H1 (cell line): ENCODE data around the gene EEIG2. TPM values are rescaled to one million over a fixed set of nuclear protein-coding genes. Genes with fewer than 3 reads are reported as not detected.

Experiments
- CTCF ChIA-PET: fragments of 300-600 bp; sonication (Branson Sonifier 250); formaldehyde crosslinking; loops from one replicate; lab custom pipeline; 2021; ENCODE audit not compliant: partially characterized antibody; lab: Charles Lee
- POLR2A ChIA-PET: fragments of 300-600 bp; sonication (Branson Sonifier 250); formaldehyde crosslinking; loops from one replicate; lab custom pipeline; 2021; ENCODE audit warnings: inconsistent platforms; ENCODE audit not compliant: partially characterized antibody; lab: Charles Lee
- DNase-seq, 2 experiments: peaks; one replicate each; pipeline versions ENCODE4 v3.0.0 to v3.0.0-alpha.2; 2010 to 2022; ENCODE audit warnings: low spot score in 2 of 2, low read depth in 1 of 2, mixed read lengths in 1 of 2
- FAIRE-seq: peaks from 2 replicates; lab custom pipeline; 2011; peaks lifted over from hg19 to GRCh38; lab: Jason Lieb, UNC
- H2AFZ ChIP-seq: 2 replicates; pipeline ENCODE4 v1.8.1; 2012; ENCODE audit warnings: low read length, inconsistent platforms
- H2AK5ac ChIP-seq: 2 replicates; pipeline ENCODE4 v1.6.1; 2013; ENCODE audit warnings: low read depth, low read length
- H2BK120ac ChIP-seq: replicated peaks from 2 replicates; pipeline ENCODE3; 2013; ENCODE audit warnings: low read depth, low read length, inconsistent platforms
- H2BK12ac ChIP-seq: 2 replicates; pipeline ENCODE4 v1.6.1; 2013; ENCODE audit warnings: low read depth, low read length
- H2BK15ac ChIP-seq: 2 replicates; pipeline ENCODE4 v1.6.1; 2013; ENCODE audit warnings: low read length
- H2BK20ac ChIP-seq: 2 replicates; pipeline ENCODE4 v1.6.1; 2013; ENCODE audit warnings: low read length
- H2BK5ac ChIP-seq: 2 replicates; pipeline ENCODE4 v1.6.1; 2013; ENCODE audit warnings: low read depth, low read length
- H3K14ac ChIP-seq: 2 replicates; pipeline ENCODE4 v1.6.1; 2013; ENCODE audit warnings: inconsistent platforms; ENCODE audit not compliant: insufficient read length
- H3K18ac ChIP-seq: 2 replicates; pipeline ENCODE4 v1.6.1; 2013; ENCODE audit warnings: low read length; ENCODE audit errors: extremely low read depth
- H3K23ac ChIP-seq: 2 replicates; pipeline ENCODE4 v1.6.1; 2013; ENCODE audit warnings: inconsistent platforms; ENCODE audit not compliant: insufficient read length
- H3K23me2 ChIP-seq: 2 replicates; pipeline ENCODE4 v1.6.1; 2013; ENCODE audit warnings: low read depth, low read length
- H3K27ac ChIP-seq: 2 replicates; pipeline ENCODE4 v1.6.1; 2011; ENCODE audit warnings: low read depth, low read length, inconsistent platforms
- H3K27me3 ChIP-seq, 4 experiments: replicated peaks in 1 of 4; 1 replicate in 1 of 4; 2 replicates in 3 of 4; pipeline versions ENCODE4 v1.6.1 to v1.8.1; 2011 to 2013; ENCODE audit warnings: low read length in 3 of 4, mild to moderate bottlenecking in 3 of 4, inconsistent platforms in 2 of 4, mixed read lengths in 2 of 4, moderate library complexity in 1 of 4; ENCODE audit not compliant: control insufficient read depth in 3 of 4, insufficient read depth in 3 of 4; ENCODE audit errors: extremely low read depth in 1 of 4
- H3K36me3 ChIP-seq, 4 experiments: 2 replicates each; pipeline versions ENCODE4 v1.6.1 to v1.8.1; 2011 to 2013; ENCODE audit warnings: mild to moderate bottlenecking in 4 of 4, low read length in 3 of 4, moderate library complexity in 2 of 4, control low read depth in 1 of 4, inconsistent platforms in 1 of 4; ENCODE audit not compliant: insufficient read depth in 4 of 4, control insufficient read depth in 2 of 4
- H3K4ac ChIP-seq: replicated peaks from 2 replicates; pipeline ENCODE3; 2013; ENCODE audit warnings: low read length, low read depth, mixed read lengths, inconsistent platforms; ENCODE audit not compliant: insufficient read length
- H3K4me1 ChIP-seq, 4 experiments: replicated peaks in 1 of 4; 1 replicate in 1 of 4; 2 replicates in 3 of 4; pipeline versions ENCODE4 v1.6.1 to v1.8.1; 2011 to 2013; ENCODE audit warnings: low read length in 3 of 4, inconsistent platforms in 2 of 4, mixed read lengths in 1 of 4; ENCODE audit not compliant: insufficient read depth in 4 of 4, control insufficient read depth in 3 of 4
- H3K4me2 ChIP-seq, 2 experiments: 2 replicates each; pipeline versions ENCODE4 v1.6.1 to v1.8.1; 2011 to 2013; ENCODE audit warnings: low read depth in 2 of 2, low read length in 2 of 2, control low read depth in 1 of 2, inconsistent platforms in 1 of 2, mild to moderate bottlenecking in 1 of 2; ENCODE audit not compliant: insufficient read depth in 1 of 2
- H3K4me3 ChIP-seq, 4 experiments: fragments of 200-600, 300-600 bp in 1 of 4; sonication (generic), shearing (Covaris generic), sonication (Bioruptor Twin) in 1 of 4; 2 replicates each; pipeline versions ENCODE4 v1.5.1 to v1.8.1; 2011 to 2016; ENCODE audit warnings: low read length in 4 of 4, low read depth in 3 of 4, control low read depth in 2 of 4, inconsistent platforms in 2 of 4, mild to moderate bottlenecking in 2 of 4, mixed read lengths in 1 of 4, moderate library complexity in 1 of 4; ENCODE audit not compliant: insufficient read depth in 2 of 4; ENCODE audit errors: extremely low read depth in 1 of 4
- H3K56ac ChIP-seq: replicated peaks from 2 replicates; pipeline ENCODE3; 2013; ENCODE audit warnings: low read depth, mild to moderate bottlenecking, mixed read lengths, low read length, inconsistent platforms; ENCODE audit not compliant: insufficient read length
- H3K79me1 ChIP-seq: 2 replicates; pipeline ENCODE4 v1.6.1; 2013; ENCODE audit warnings: low read depth, low read length, control low read depth
- H3K79me2 ChIP-seq, 2 experiments: 2 replicates each; pipeline versions ENCODE4 v1.6.1 to v1.8.1; 2012 to 2013; ENCODE audit warnings: low read length in 2 of 2, mild to moderate bottlenecking in 2 of 2, inconsistent platforms in 1 of 2; ENCODE audit not compliant: insufficient read depth in 2 of 2, control insufficient read depth in 1 of 2
- H3K9ac ChIP-seq, 4 experiments: replicated peaks in 1 of 4; 1 replicate in 1 of 4; 2 replicates in 3 of 4; pipeline versions ENCODE4 v1.6.1 to v1.8.1; 2011 to 2013; ENCODE audit warnings: low read depth in 3 of 4, low read length in 3 of 4, control low read depth in 2 of 4, mild to moderate bottlenecking in 2 of 4, moderate library complexity in 2 of 4, inconsistent platforms in 1 of 4; ENCODE audit errors: extremely low read depth in 1 of 4
- H3K9me3 ChIP-seq, 2 experiments: 2 replicates each; pipeline versions ENCODE4 v1.6.1 to v1.8.1; 2012 to 2013; ENCODE audit warnings: mild to moderate bottlenecking in 2 of 2, moderate library complexity in 2 of 2, control low read depth in 1 of 2, inconsistent platforms in 1 of 2, low read depth in 1 of 2, low read length in 1 of 2, mixed read lengths in 1 of 2; ENCODE audit not compliant: insufficient read depth in 2 of 2
- H4K20me1 ChIP-seq, 2 experiments: replicated peaks in 1 of 2; 2 replicates each; pipeline versions ENCODE3 to v1.8.1; 2011 to 2013; ENCODE audit warnings: inconsistent platforms in 2 of 2, low read length in 2 of 2, mild to moderate bottlenecking in 1 of 2; ENCODE audit not compliant: insufficient read depth in 2 of 2, control insufficient read depth in 1 of 2
- H4K5ac ChIP-seq: 2 replicates; pipeline ENCODE4 v1.6.1; 2013; ENCODE audit warnings: low read length, low read depth, mixed read lengths, inconsistent platforms; ENCODE audit not compliant: insufficient read length
- H4K8ac ChIP-seq: 2 replicates; pipeline ENCODE4 v1.8.0; 2013; ENCODE audit warnings: mild to moderate bottlenecking, moderate library complexity, low read length, inconsistent platforms; ENCODE audit not compliant: insufficient read depth; ENCODE audit errors: extremely low read depth
- H4K91ac ChIP-seq: replicated peaks from 2 replicates; pipeline ENCODE3; 2013; ENCODE audit warnings: low read length, mixed read lengths, inconsistent platforms; ENCODE audit not compliant: insufficient read length
- JUN ChIP-seq: IDR thresholded peaks from 2 replicates; pipeline ENCODE4 v1.6.1; 2011; ENCODE audit warnings: low read depth, mild to moderate bottlenecking, improper control_type of control experiment, low read length
- SP4 ChIP-seq: IDR thresholded peaks from 2 replicates; pipeline ENCODE4 v1.6.1; 2012; ENCODE audit warnings: low read length, inconsistent platforms
- WGBS, 2 experiments: shearing (Covaris generic) in 1 of 2; methylation state at CpG; one replicate each; pipeline versions ENCODE4 v1.1.6 to v1.1.7; 2013 to 2015; ENCODE audit warnings: low lambda C conversion rate in 2 of 2, mixed read lengths in 2 of 2, inconsistent platforms in 1 of 2, low coverage in 1 of 2, missing lambda C conversion rate in 1 of 2; ENCODE audit not compliant: insufficient replicate concordance in 2 of 2, insufficient coverage in 1 of 2, insufficient read length in 1 of 2; ENCODE audit errors: extremely low coverage in 1 of 2, missing lambda C conversion rate in 1 of 2; 5-methylcytosine and 5-hydroxymethylcytosine counted together
- polyA plus RNA-seq, 7 experiments: library from polyadenylated mRNA; depleted of rRNA in 3 of 7; stranded (reverse) in 5 of 7; unstranded in 2 of 7; fragments of >200 nt in 5 of 7; fragments of 200-250 nt in 2 of 7; gene quantifications; 1 replicate in 5 of 7; 2 replicates in 1 of 7; 4 replicates in 1 of 7; pipeline versions ENCODE4 v1.2.1 to v1.2.3, GENCODE V29; 2011 to 2013; ENCODE audit warnings: missing spikeins in 2 of 7, mixed read lengths in 2 of 7
- total RNA-seq: library from RNA; stranded (reverse); fragmentation: NEBNext Ultra II Directional; extraction: Animal tissue kit (Norgen Biotek cat#: 25700); gene quantifications from 2 replicates; pipeline ENCODE4 v1.2.1, GENCODE V29; 2021

The EEIG2 gene
- total and polyA plus RNA-seq, 2 of the 8 experiments (the other 6 are each of a cell fraction or from before 2014, with no cell fraction given), result 6.1 to 20.1 TPM

- Histone ChIP-seq H3K56ac (no peak overlapping the region), H2BK20ac (no peak overlapping the region), H3K9ac (no peak overlapping the region), H3K4me2 (no peak overlapping the region), H2BK5ac (no peak overlapping the region), H2BK120ac (no peak overlapping the region), H2BK15ac (no peak overlapping the region), H3K27ac (no peak overlapping the region), H2BK12ac (no peak overlapping the region), H3K18ac (no peak overlapping the region), H4K20me1 (peaks cover 2 to 3% of the 10 kb centered on the region in 2 experiments), H2AK5ac (no peak overlapping the region), H3K79me2 (peaks cover 0 to 31% of the 10 kb centered on the region in 2 experiments; a peak in 2 of 4 replicates), H4K5ac (no peak overlapping the region), H3K9me3 (no peaks in the 10 kb centered on the region), H3K36me3 (no peaks in the 10 kb centered on the region), H3K4me3 (no peak overlapping the region), H3K79me1 (peaks cover 2% of the 10 kb centered on the region; the same call in 1 of the 2 replicates), H3K14ac (no peak overlapping the region), H4K8ac (no peak overlapping the region), H2AFZ (no peak overlapping the region), H3K23me2 (no peaks in the 10 kb centered on the region), H3K23ac (no peak overlapping the region), H3K4ac (no peak overlapping the region), H3K27me3 (no peaks in the 10 kb centered on the region), H4K91ac (no peak overlapping the region), H3K4me1 (peaks cover 0 to 2% (median 0%) of the 10 kb centered on the region in 4 experiments; a peak in 1 of 7 replicates)
- CTCF ChIA-PET, result interaction anchor here (1.0 kb wide), 1 partner anchor 54 kb away, joined by 3 read pairs; no protein-coding TSS in a partner anchor
- no peak for DNase-seq
- FAIRE-seq, result no peak
- no peak for TF ChIP-seq SP4
- TF ChIP-seq JUN, result no peak
- 91% methylated on average over 3 of the region's 3 CpGs; no CpG with 5 or more reads in 1 of the 2 experiments for WGBS, 2 experiments
- POLR2A ChIA-PET, result no interaction called here
Measured at GRCh38 chr1:108590957-108591356, 31.1 kb downstream of the EEIG2 start.
